Measurements from ENCODE around the gene HSF2BP.

Gene HSF2BP

GRCh38 chr21:43645136-43645891 is 14.0 kb downstream of the HSF2BP start:
- no peaks in the 10 kb centered on the region for H3K9me3 ChIP-seq (ENCODE audit: control insufficient read depth in 1 of 2, low read length in 2 of 2)
- no peaks in the 10 kb centered on the region for H3K36me3 ChIP-seq (ENCODE audit: control insufficient read depth in 1 of 2, insufficient read depth in 2 of 2, low read length in 2 of 2)
- H3K4me1 ChIP-seq (ENCODE audit: control insufficient read depth in 1 of 2, insufficient read depth in 2 of 2, low read length in 2 of 2), result peaks cover 0 to 13% of the 10 kb centered on the region in 2 donors
- no peaks in the 10 kb centered on the region for H3K27me3 ChIP-seq (ENCODE audit: low read depth, low read length)
- H3K4me3 ChIP-seq (ENCODE audit: low read depth in 1 of 2, low read length in 2 of 2), result no peak overlapping the region
- H3K27ac ChIP-seq (ENCODE audit: low read length), result no peak overlapping the region

DNA sequence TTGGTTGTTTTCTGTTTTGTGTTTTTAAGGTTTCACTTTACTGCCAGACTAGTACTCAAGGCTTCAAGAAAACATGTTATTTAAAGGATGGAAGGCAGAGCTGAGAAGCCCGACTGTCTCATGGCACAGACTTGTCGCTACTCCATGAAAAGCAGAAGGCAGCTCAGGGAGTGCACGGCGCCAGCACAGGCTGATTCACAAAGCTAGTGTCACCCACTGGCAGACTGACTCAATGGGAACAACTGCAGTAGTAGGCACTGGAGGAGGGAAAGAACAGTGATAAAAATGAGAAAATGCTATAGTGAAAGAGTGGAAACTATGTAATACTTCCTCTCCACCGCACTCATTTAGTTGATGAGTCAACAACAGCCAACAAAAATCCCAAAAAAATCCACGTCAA is 14.7 kb downstream of the HSF2BP start:
- Histone ChIP-seq H3K4me3 (ENCODE audit: low read depth in 1 of 2, low read length in 2 of 2) (no peak overlapping the region), H3K36me3 (ENCODE audit: control insufficient read depth in 1 of 2, insufficient read depth in 2 of 2, low read length in 2 of 2) (no peaks in the 10 kb centered on the region), H3K27ac (ENCODE audit: low read length) (no peak overlapping the region), H3K9me3 (ENCODE audit: control insufficient read depth in 1 of 2, low read length in 2 of 2) (no peaks in the 10 kb centered on the region), H3K4me1 (ENCODE audit: control insufficient read depth in 1 of 2, insufficient read depth in 2 of 2, low read length in 2 of 2) (peaks cover 0 to 13% of the 10 kb centered on the region in 2 donors), H3K27me3 (ENCODE audit: low read depth, low read length) (no peaks in the 10 kb centered on the region)

DNA sequence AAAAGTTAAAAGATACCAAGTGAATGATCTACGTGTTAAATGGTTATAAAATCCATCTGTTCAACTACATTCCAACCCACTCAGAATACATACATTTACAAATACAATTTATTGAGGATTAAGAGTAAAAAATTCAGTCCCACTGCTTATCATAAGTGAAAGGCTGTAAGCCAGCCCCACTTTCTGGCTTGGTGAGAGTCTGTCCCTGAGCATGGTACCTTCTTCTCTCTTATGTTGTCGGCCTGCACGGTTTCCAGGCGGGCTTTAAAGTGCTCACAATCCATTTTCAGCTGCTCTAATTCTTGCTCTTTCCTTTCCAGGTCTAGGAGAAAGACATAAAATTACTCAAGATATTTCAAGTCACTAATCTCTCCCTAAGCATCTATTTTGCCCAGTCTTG is 15.2 kb downstream of the HSF2BP start:
- Histone ChIP-seq H3K27ac (ENCODE audit: low read length) (no peak overlapping the region), H3K4me1 (ENCODE audit: control insufficient read depth in 1 of 2, insufficient read depth in 2 of 2, low read length in 2 of 2) (peaks cover 0 to 13% of the 10 kb centered on the region in 2 donors), H3K36me3 (ENCODE audit: control insufficient read depth in 1 of 2, insufficient read depth in 2 of 2, low read length in 2 of 2) (no peaks in the 10 kb centered on the region), H3K4me3 (ENCODE audit: low read depth in 1 of 2, low read length in 2 of 2) (no peak overlapping the region), H3K9me3 (ENCODE audit: control insufficient read depth in 1 of 2, low read length in 2 of 2) (no peaks in the 10 kb centered on the region), H3K27me3 (ENCODE audit: low read depth, low read length) (no peaks in the 10 kb centered on the region)

GRCh38 chr21:43643193-43643592 is 16.1 kb downstream of the HSF2BP start:
- no peak overlapping the region for H3K27ac ChIP-seq (ENCODE audit: low read length)
- H3K27me3 ChIP-seq (ENCODE audit: low read depth, low read length), result no peaks in the 10 kb centered on the region
- H3K4me3 ChIP-seq (ENCODE audit: low read depth in 1 of 2, low read length in 2 of 2), result no peak overlapping the region
- peaks cover 0 to 13% of the 10 kb centered on the region in 2 donors for H3K4me1 ChIP-seq (ENCODE audit: control insufficient read depth in 1 of 2, insufficient read depth in 2 of 2, low read length in 2 of 2)
- no peaks in the 10 kb centered on the region for H3K9me3 ChIP-seq (ENCODE audit: control insufficient read depth in 1 of 2, low read length in 2 of 2)
- H3K36me3 ChIP-seq (ENCODE audit: control insufficient read depth in 1 of 2, insufficient read depth in 2 of 2, low read length in 2 of 2), result no peaks in the 10 kb centered on the region

- no peak overlapping the region for H3K4me3 ChIP-seq (ENCODE audit: low read depth in 1 of 2, low read length in 2 of 2)
- H3K36me3 ChIP-seq (ENCODE audit: control insufficient read depth in 1 of 2, insufficient read depth in 2 of 2, low read length in 2 of 2), result no peaks in the 10 kb centered on the region
- H3K27me3 ChIP-seq (ENCODE audit: low read depth, low read length), result no peaks in the 10 kb centered on the region
- H3K9me3 ChIP-seq (ENCODE audit: control insufficient read depth in 1 of 2, low read length in 2 of 2), result no peaks in the 10 kb centered on the region
- peaks cover 0 to 5% of the 10 kb centered on the region in 2 donors for H3K4me1 ChIP-seq (ENCODE audit: control insufficient read depth in 1 of 2, insufficient read depth in 2 of 2, low read length in 2 of 2)
- H3K27ac ChIP-seq (ENCODE audit: low read length), result no peak overlapping the region
These were observed 18.9 kb downstream of the HSF2BP start for GRCh38 chr21:43640400-43640799.

DNA sequence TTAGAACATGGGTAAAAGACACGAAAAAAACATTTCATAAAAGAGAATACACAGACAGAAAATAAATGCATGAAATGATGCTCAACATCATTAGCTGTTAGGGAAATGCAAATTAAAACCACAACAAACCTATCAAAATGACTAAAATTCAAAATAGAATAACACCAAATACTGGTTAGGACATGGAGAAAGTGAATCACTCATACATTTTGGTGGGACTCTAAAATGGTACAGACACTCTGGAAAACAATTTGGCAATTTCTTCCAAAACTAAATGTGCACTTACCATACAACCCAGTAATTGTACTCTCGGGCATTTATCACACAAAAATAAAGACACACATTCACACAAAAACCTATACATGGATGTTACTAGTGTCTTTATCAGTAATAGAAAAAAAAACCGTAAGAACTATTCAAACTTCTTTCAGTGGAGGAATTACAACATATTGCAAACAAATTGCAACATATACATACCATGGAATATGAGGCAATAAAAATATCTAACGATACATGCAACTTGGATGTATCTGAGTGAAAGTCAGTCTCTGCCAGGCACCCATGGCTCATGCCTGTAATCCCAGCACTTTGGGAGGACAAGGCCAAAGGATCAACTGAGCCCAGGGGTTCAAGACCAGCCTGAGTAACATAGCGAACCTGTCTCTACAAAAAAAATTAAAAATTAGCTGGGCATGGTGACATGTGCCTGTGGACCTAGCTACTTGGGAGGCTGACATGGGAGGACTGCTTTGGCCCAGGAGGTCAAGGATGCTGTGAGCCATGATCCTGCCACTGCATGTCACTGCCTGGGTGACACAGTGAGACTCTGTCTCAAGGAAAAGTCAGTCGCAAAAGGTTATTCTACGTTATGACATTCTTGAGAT is 19.6 kb downstream of the HSF2BP start:
- Histone ChIP-seq H3K36me3 (ENCODE audit: control insufficient read depth in 1 of 2, insufficient read depth in 2 of 2, low read length in 2 of 2) (no peaks in the 10 kb centered on the region), H3K4me1 (ENCODE audit: control insufficient read depth in 1 of 2, insufficient read depth in 2 of 2, low read length in 2 of 2) (no peaks in the 10 kb centered on the region), H3K9me3 (ENCODE audit: control insufficient read depth in 1 of 2, low read length in 2 of 2) (no peaks in the 10 kb centered on the region), H3K27me3 (ENCODE audit: low read depth, low read length) (no peaks in the 10 kb centered on the region), H3K4me3 (ENCODE audit: low read depth in 1 of 2, low read length in 2 of 2) (no peak overlapping the region), H3K27ac (ENCODE audit: low read length) (no peak overlapping the region)

DNA sequence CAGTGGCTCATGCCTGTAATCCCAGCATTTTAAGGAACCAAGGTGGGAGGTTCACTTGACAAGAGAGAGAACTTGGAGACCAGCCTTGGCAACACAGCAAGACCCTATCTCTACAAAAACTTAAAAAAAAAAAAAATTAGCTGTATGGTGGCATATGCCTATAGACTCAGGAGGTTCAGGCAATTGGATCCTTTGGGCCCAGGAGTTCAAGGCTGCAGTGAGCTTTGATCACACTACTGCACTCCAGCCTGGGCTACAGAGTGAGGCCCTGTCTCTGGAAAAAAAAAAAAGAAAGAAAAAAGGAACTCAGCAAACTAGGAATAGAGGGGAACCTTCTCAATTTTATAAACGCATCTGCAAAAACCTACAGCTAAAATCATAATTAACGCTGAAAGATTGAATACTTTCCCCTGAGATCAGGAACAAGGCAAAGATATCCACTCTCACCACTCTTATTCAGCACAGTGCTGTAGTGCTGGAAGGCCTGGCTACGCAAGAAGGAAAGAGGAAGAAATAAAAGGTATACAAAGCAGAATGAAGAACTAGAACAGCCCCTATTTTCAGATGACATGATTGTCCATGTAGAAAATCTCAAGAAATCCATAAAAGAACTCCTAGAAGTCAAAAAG is 21.6 kb downstream of the HSF2BP start:
- H3K4me3 ChIP-seq (ENCODE audit: low read depth in 1 of 2, low read length in 2 of 2), result no peak overlapping the region

GRCh38 chr21:43635436-43635835 is 23.9 kb downstream of the HSF2BP start:
- Histone ChIP-seq H3K27me3 (ENCODE audit: low read depth, low read length) (no peaks in the 10 kb centered on the region), H3K4me3 (ENCODE audit: low read depth in 1 of 2, low read length in 2 of 2) (no peak overlapping the region), H3K9me3 (ENCODE audit: control insufficient read depth in 1 of 2, low read length in 2 of 2) (no peaks in the 10 kb centered on the region), H3K27ac (ENCODE audit: low read length) (no peak overlapping the region), H3K4me1 (ENCODE audit: control insufficient read depth in 1 of 2, insufficient read depth in 2 of 2, low read length in 2 of 2) (no peaks in the 10 kb centered on the region), H3K36me3 (ENCODE audit: control insufficient read depth in 1 of 2, insufficient read depth in 2 of 2, low read length in 2 of 2) (no peaks in the 10 kb centered on the region)

More for the DNA sequence above, 21.6 kb downstream of the HSF2BP start:
- H3K4me1 ChIP-seq (ENCODE audit: control insufficient read depth in 1 of 2, insufficient read depth in 2 of 2, low read length in 2 of 2), result no peaks in the 10 kb centered on the region
- H3K27me3 ChIP-seq (ENCODE audit: low read depth, low read length), result no peaks in the 10 kb centered on the region
- no peaks in the 10 kb centered on the region for H3K9me3 ChIP-seq (ENCODE audit: control insufficient read depth in 1 of 2, low read length in 2 of 2)
- H3K36me3 ChIP-seq (ENCODE audit: control insufficient read depth in 1 of 2, insufficient read depth in 2 of 2, low read length in 2 of 2), result no peaks in the 10 kb centered on the region
- no peak overlapping the region for H3K27ac ChIP-seq (ENCODE audit: low read length)

DNA sequence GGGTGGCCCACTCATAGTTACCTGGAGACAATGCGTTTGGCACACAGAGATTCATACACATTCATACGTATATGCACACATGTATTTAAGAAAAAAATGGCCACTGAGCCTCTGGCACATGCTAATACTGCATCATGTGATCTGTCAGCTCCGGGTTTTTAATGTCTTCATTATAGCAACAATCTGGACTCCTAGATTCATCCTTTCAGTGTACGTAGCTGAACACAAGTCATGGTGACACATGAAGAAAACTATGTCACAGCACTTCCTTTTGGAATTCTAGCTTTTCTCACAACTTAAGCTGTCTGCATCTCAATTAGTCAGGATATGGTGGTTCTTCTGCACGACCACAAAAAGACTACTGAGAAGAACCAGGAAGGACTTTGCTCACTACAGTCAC is 24.7 kb downstream of the HSF2BP start:
- H3K36me3 ChIP-seq (ENCODE audit: control insufficient read depth in 1 of 2, insufficient read depth in 2 of 2, low read length in 2 of 2), result no peaks in the 10 kb centered on the region
- no peak overlapping the region for H3K4me3 ChIP-seq (ENCODE audit: low read depth in 1 of 2, low read length in 2 of 2)
- no peaks in the 10 kb centered on the region for H3K27me3 ChIP-seq (ENCODE audit: low read depth, low read length)
- H3K27ac ChIP-seq (ENCODE audit: low read length), result no peak overlapping the region
- H3K4me1 ChIP-seq (ENCODE audit: control insufficient read depth in 1 of 2, insufficient read depth in 2 of 2, low read length in 2 of 2), result no peaks in the 10 kb centered on the region
- H3K9me3 ChIP-seq (ENCODE audit: control insufficient read depth in 1 of 2, low read length in 2 of 2), result no peaks in the 10 kb centered on the region

DNA sequence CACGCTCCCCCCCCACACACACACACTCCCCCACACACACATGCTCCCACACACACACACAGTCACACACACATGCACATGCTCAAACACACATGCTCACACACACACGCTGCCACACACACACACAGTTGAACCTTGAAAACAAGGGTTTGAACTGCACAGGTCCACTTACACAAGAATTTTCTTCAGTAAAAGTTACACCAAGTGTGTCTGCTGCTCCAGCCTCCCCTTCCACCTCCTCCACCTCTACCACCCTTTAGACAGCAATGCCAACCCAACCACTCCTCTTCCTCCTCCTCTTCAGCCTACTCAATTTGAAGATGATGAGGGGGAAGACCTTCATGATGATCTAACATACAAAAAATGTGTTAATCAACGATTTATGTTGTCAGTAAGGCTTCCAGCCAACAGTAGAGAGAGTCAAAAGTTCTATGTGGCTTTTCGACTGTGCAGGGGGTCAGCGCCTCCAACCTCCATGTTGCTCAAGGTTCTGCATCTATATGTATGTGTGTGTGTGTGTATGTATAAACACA is 26.8 kb downstream of the HSF2BP start:
- Histone ChIP-seq H3K27ac (ENCODE audit: low read length) (no peak overlapping the region), H3K27me3 (ENCODE audit: low read depth, low read length) (no peaks in the 10 kb centered on the region), H3K4me3 (ENCODE audit: low read depth in 1 of 2, low read length in 2 of 2) (no peak overlapping the region), H3K9me3 (ENCODE audit: control insufficient read depth in 1 of 2, low read length in 2 of 2) (no peaks in the 10 kb centered on the region), H3K36me3 (ENCODE audit: control insufficient read depth in 1 of 2, insufficient read depth in 2 of 2, low read length in 2 of 2) (no peaks in the 10 kb centered on the region), H3K4me1 (ENCODE audit: control insufficient read depth in 1 of 2, insufficient read depth in 2 of 2, low read length in 2 of 2) (no peaks in the 10 kb centered on the region)
